Islet precursor cell (in vitro differentiated cells): Measurements from ENCODE around the gene AVPR2.

Source experiments
- DNase-seq: peaks from one replicate; pipeline ENCODE4 v3.0.0-alpha.2; 2018

The AVPR2 gene

DNA sequence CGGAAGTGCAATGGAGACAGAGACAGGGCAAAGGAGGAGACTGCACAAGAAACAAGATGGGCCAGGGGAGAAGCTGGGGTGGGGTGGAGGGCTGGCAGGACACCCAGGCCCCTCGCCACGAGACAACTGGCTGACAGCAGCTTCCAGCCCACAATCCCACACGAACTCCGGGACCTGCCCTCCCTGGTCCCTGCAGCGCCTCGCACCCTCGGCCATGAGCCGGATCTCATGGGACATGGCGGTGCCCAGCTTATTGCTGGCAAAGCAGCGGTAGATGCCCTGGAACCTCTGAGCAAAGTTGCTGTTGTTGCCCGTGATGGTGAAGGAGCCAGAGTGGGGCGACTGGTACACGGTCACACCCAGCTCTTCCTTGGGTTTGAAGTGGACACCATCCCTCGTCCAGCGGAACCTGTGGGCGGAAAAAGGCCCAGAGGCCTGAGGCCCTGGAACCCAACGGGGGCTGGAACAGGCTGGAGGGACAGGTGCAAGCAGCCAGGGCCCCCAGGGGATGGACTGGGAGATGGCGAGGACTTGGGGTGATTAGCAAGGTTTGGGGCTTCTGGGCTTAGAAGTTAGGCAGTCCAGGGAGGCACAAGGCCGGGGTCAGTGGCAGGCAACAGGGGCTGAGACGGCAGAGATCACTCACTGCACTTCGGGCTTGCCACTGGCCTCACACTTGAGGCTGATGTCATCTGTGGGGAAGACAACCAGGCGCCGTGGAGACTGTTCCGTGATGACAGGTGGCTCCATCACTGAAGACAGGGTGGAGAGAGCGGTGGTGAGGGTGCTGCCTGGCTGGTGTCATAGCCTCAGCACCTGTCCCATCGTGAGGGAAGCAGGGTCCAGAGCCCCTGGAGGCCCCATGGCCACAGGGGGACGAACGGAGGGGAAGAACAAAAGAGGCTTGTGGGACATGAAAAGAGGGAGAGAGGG, 32.3 kb upstream of the AVPR2 start:
- DNase-seq = no peak

DNA sequence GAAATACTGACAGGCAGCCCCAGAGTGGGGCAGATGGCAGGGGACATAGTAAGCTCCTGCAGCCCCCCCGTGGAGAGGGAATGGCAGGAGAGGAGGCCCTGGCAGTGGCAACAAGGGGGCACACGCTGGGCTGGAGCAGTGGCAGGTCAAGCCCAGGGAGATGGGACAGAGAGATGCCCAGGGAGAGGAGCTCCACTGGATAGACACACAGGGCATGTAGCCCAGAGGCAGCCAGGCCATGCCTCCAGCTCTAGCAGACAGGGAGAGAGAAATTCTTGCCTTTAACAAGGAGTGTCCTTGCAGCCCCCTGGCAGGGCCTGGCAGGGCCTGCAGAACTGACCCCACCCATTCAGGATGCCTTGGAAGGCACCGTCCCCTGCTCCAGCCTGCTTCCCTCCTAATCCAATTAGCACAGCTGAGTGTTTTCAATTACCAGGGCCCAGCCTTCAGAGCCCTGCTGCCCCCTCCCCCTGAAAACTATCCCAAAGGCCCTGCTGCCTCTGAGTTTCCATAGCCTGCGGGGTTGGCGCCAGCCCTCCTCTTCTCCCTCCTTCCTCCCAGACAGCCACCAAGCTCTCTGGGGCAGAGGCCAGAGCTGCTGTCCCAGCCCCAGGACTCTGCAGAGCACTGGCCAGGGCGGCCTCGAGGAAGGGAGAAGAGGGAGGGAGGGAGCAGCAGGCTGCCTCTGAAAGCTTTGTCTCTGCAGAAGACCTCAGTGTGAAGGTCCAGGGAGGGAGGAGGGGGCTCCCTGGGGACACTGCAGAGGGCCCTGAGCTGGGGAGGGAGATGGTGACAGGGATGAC, 31.0 kb upstream of the AVPR2 start:
- DNase-seq = peak; percentile 71

DNA sequence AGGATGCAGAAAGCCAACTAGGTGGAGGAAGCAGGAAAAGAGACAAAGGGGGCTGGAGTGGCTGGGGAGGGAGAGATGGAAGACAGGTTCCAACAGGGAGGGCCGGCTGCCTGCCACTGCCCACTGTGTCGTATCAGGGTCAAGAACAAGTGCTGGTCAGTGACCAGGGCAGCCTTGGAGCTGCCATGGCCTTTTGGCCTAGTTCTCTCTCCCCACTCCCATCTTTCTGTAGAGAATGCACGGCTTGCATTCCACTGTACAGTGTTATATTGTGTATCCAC, 30.4 kb upstream of the AVPR2 start:
- no peak for DNase-seq

GRCh38 chrX:153874366-153875125, 29.9 kb upstream of the AVPR2 start:
- no peak for DNase-seq

DNA sequence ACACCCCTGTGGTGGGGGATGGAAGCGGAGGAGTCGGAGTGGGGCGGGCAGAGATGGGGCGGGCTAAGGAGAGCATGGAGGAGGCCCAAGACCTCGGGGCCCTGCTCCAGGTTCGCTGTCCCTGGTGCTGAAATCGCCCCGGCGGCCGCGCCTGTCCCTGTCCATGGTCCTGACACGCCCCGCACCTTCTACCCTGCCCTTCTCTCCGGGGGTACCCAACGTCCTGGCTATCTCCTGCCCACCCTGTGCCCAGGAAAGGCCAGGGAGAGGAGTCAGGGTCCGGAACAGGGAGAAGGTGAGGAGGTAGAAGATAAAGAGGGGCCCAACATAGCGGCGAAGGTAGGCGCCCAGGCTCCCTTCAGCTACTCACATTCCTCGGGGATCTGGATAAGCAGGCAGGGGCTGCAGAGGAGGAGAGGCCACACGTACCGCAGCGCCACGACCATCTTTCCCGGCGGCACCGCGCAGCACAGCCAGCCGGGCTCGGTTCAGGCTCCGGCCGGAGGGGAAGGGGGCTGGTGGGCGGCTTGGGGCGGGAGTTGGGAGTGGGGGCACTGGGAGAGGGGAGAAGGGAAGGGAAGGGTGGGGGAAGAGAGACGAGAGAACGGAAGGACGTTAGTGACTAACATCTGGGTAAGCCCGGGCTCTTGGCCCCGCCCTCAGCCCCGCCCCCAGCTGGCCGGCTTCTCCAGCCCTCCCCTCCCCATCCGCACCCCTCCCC, 28.9 kb upstream of the AVPR2 start:
- peak; percentile 83 for DNase-seq

GRCh38 chrX:153876112-153876491, 28.4 kb upstream of the AVPR2 start:
- no peak for DNase-seq

GRCh38 chrX:153877571-153878261, 26.8 kb upstream of the AVPR2 start:
- DNase-seq = no peak

- DNase-seq = no peak
Measured at GRCh38 chrX:153878345-153878744, 26.1 kb upstream of the AVPR2 start.

- peak; percentile 72 for DNase-seq
Measured at GRCh38 chrX:153878969-153879653, 25.4 kb upstream of the AVPR2 start.

- no peak for DNase-seq
Measured at GRCh38 chrX:153879741-153880439, 24.6 kb upstream of the AVPR2 start.

DNA sequence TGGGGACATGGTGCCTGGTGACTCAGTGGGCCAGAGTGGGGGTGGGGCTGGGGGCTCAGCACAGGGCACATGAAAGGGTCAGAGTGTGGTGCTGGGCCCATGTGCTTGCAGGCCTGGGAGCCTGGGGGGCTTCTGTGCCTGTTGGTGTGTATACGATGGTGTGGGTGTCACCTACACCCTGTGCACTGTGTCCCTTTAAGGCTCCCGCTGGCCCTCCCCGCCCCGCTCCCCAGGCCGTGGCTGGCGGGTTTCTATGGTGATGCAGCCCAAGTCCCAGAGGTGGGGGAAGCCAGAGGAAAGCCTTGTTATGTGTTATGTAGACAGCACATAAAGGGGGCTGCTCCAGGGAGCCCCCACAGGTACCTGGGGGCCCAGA, 24.0 kb upstream of the AVPR2 start:
- DNase-seq = no peak

DNA sequence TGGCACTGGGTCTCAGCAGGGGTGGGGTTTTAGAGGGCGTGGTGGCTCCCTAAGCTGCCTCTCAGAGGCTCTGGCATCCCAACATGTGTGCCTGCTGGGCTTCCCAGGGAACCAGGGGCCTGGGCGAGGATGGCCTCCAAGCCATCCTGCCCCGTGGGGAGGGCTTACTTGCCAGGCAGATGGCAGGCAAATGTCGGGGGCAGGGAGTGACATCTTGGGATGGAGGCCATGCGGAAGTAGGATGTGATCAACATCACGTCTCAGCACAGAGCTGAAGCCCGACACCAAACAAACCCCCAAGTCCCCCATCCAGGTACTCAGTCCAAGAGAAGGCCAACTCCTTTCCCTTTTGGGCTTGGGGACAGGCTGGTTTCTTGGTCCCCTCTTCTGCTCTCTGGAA, 23.2 kb upstream of the AVPR2 start:
- DNase-seq = no peak

- DNase-seq = peak; percentile 82
Measured at GRCh38 chrX:153882086-153882498, 22.4 kb upstream of the AVPR2 start.

- no peak for DNase-seq
Measured at GRCh38 chrX:153882557-153882956, 21.9 kb upstream of the AVPR2 start.

- no peak for DNase-seq
Measured at GRCh38 chrX:153883163-153883843, 21.2 kb upstream of the AVPR2 start.

- DNase-seq = no peak
Measured at GRCh38 chrX:153884136-153884535, 20.3 kb upstream of the AVPR2 start.

GRCh38 chrX:153884590-153884989, 19.9 kb upstream of the AVPR2 start:
- DNase-seq = no peak

DNA sequence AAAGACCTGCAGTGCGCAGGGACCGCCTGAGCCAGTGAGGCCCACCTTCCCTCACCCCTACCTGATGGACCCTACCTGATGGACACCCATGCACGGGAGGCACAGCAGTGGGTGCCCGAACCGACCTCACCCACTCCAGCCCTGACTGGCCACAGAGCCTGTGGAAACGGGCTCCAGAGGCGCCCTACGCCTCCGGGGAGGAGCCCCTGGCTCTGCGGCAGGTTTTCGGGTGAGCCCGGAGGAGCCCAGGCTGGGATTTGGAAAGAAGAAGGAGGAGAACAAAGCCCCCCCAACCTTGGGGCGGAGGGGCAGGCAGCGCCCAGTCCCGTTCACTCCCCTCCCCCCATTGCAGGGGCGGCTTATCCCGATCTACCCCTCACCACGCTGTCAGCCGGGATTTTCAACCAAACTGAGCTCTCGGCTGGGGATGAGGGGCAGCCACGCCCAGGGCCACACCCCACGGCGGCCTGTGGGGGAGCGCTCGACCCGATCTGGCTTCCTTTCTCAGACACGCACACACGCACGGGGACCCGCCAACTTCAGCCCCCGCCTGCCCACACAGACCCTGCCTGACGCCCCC, 19.2 kb upstream of the AVPR2 start:
- no peak for DNase-seq

GRCh38 chrX:153885968-153886903, 18.2 kb upstream of the AVPR2 start, which contains the start of gene L1CAM:
L1CAM (minus strand) TSS chrX:153886173; CDS start chrX:153875836, 10,337 bp downstream.
- DNase-seq = peak; percentile 74
